ENCODE results near the gene CD2AP. TPM values are rescaled to one million over a fixed set of nuclear protein-coding genes. Genes with fewer than 3 reads are reported as not detected.

Gene CD2AP
- total and polyA plus RNA-seq, 10 donors: 7.2 to 41.9 (median 31.9) TPM

DNA sequence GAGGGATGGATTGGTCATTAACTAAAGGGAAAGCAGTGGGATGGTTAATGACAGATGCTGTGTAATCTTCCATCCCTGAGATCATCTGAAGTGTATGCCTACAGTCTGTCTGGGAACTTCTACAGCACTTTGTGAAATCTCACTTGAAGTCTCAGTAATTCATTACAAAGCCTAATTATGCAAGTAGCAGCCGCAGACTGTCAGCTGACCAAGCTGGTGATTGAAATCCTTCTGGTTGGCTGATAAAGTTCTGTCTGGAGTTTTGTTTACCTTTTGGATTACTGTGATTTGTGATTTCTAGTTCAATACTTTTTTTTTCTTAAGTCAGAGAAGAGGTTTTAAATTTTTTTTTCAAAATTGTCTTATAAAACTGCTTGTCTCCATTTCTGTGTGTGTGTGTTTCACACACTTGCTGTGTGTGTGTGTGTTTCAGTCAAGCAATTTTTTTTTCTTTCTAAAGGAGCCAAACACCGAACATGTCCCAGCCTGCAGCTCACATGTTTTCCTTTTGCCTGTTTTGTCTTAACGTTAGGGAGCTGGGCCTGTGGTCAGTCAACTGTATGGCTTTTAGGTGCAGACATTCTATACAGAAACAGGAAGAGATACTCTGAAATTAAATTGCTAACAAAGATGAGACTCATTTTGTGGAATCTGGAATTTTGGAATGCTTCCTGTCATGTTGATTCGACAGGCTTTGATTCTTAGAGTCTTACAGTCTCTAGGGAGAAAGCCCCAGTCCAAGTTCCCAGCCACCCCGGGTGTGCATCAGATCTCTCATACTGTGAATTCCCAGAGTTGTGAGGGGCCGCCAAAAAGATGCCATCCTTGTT, 192.3 kb downstream of the CD2AP start:
- Histone ChIP-seq H3K4me3 (no peak overlapping the region), H3K27me3 (replicated peaks in 1 of 7) (peaks cover 0 to 11% (median 0%) of the 10 kb centered on the region in 7 donors), H3K9me3 (no peaks in the 10 kb centered on the region), H3K4me1 (no peaks in the 10 kb centered on the region), H3K27ac (no peak overlapping the region), H3K36me3 (no peaks in the 10 kb centered on the region)
- intact Hi-C loops (cut with DNase I; ENCODE audit: low total_unique reads): no loop called here
- no peak for DNase-seq
- no peak for TF ChIP-seq CTCF (IDR thresholded peaks at IDR 0.05 in 8 of 11, conservative IDR thresholded peaks at IDR 0.05 in 3 of 11)
- 51 to 62% (median 56%) methylated on average over 6 of the region's 6 CpGs for WGBS, 5 donors

DNA sequence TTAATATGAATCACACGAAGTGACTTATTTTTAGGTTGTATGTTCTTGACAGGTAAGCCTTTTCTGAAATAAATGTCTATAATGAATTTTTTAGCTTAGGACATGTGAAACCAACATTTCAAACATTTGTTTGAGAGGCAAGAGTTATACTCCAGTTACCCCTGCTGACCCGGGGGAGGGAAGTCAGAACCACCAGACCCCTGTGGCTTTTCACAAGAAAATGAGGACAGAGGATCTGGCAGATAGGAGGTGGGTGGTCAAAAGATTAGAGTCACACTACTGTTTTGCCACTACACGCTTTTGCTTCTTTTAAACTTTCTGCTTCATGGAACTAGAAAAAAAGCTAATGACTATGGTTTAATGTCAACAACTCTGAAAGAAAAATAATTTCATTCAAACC, 193.3 kb downstream of the CD2AP start:
- Histone ChIP-seq H3K27me3 (replicated peaks in 1 of 7) (peaks cover 0 to 8% (median 0%) of the 10 kb centered on the region in 7 donors), H3K9me3 (no peaks in the 10 kb centered on the region), H3K4me3 (no peak overlapping the region), H3K36me3 (no peaks in the 10 kb centered on the region), H3K4me1 (no peaks in the 10 kb centered on the region), H3K27ac (no peak overlapping the region)
- intact Hi-C loops (cut with DNase I; ENCODE audit: low total_unique reads): no loop called here
- no peak for DNase-seq
- 65 to 76% (median 68%) methylated on average over 3 of the region's 3 CpGs for WGBS, 5 donors
- TF ChIP-seq POLR2A (IDR thresholded peaks at IDR 0.05): no peak
- no peak for TF ChIP-seq POLR2AphosphoS5 (IDR thresholded peaks at IDR 0.05)
- TF ChIP-seq CTCF (IDR thresholded peaks at IDR 0.05 in 8 of 11, conservative IDR thresholded peaks at IDR 0.05 in 3 of 11): no peak

DNA sequence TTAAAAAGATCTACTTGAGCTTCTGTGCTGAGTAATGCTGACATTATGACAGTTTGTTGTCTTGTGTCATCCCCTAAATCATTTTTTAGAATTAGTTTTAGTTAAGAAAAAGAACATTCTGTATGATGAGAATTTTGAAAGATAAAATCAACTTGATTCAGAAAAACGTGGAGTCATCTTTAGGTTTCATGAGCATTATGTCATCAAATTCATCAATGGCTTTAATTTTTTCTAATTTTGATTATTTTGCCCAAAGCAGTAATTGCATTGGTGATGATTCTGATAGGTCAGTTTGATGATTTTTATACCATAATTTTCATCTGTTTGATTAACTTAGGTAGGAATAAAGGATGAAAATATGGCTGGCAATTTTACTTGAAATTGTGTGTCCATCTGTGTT, 194.2 kb downstream of the CD2AP start:
- intact Hi-C loops (cut with DNase I; ENCODE audit: low total_unique reads): no loop called here
- 44 to 63% (median 57%) methylated on average over 1 of the region's 1 CpG for WGBS, 5 donors
- Histone ChIP-seq H3K27ac (no peak overlapping the region), H3K36me3 (no peaks in the 10 kb centered on the region), H3K27me3 (replicated peaks in 1 of 7) (peaks cover 0 to 8% (median 0%) of the 10 kb centered on the region in 7 donors), H3K4me1 (no peaks in the 10 kb centered on the region), H3K4me3 (no peak overlapping the region), H3K9me3 (no peaks in the 10 kb centered on the region)
- no peak for DNase-seq
- no peak for TF ChIP-seq POLR2AphosphoS5 (IDR thresholded peaks at IDR 0.05)
- no peak for TF ChIP-seq CTCF (IDR thresholded peaks at IDR 0.05 in 8 of 11, conservative IDR thresholded peaks at IDR 0.05 in 3 of 11)
- TF ChIP-seq POLR2A (IDR thresholded peaks at IDR 0.05): no peak

GRCh38 chr6:47672816-47673215, 195.2 kb downstream of the CD2AP start:
- 60 to 89% (median 85%) methylated on average over 1 of the region's 1 CpG for WGBS, 5 donors
- Histone ChIP-seq H3K9me3 (no peaks in the 10 kb centered on the region), H3K27ac (no peak overlapping the region), H3K4me3 (no peak overlapping the region), H3K27me3 (replicated peaks in 1 of 7) (peaks cover 0 to 8% (median 0%) of the 10 kb centered on the region in 7 donors), H3K4me1 (no peaks in the 10 kb centered on the region), H3K36me3 (no peaks in the 10 kb centered on the region)
- intact Hi-C loops (cut with DNase I; ENCODE audit: low total_unique reads): no loop called here
- TF ChIP-seq CTCF (IDR thresholded peaks at IDR 0.05 in 8 of 11, conservative IDR thresholded peaks at IDR 0.05 in 3 of 11): no peak
- no peak for DNase-seq

All from spleen (tissue), 11 donors.